ENCODE measurements around the gene PTGS1.

The PTGS1 gene

GRCh38 chr9:122444041-122444733, 73.4 kb downstream of the PTGS1 start:
- no peak overlapping the region for H3K4me3 ChIP-seq (ENCODE audit: low read depth, low read length)
- TF ChIP-seq CTCF (IDR thresholded peaks at IDR 0.05; ENCODE audit: insufficient read depth, low read depth, low read length, missing control alignments): no peak
- no peak for DNase-seq (ENCODE audit: low read depth)
